ENCODE measurements around the gene CLEC7A. TPM values are rescaled to one million over a fixed set of nuclear protein-coding genes. Genes with fewer than 3 reads are reported as not detected.

The CLEC7A gene
- total and polyA plus RNA-seq, 8 donors, result 0.60 to 8.5 (median 1.1) TPM

DNA sequence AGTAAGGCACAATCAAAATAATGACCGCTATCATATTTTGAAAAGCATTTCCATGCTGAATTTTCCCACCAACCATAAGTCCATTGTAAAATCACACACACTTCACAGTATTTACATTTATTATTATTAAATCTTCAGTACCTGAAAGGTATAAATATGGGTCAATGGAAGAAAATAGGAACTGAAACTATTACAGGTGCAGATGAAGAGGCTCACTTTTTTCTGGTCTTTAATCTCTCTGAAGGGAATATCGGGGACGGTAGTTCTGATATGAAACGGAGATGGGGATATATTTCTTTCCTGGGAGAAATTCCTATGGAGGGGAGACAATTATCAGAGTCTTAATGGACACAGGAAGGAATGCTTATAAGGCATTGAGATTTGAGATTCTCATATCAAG is 59.6 kb downstream of the CLEC7A start:
- ATAC-seq, result no peak
- Histone ChIP-seq H3K4me3 (no peak overlapping the region), H3K27ac (no peak overlapping the region), H3K36me3 (no peaks in the 10 kb centered on the region), H3K27me3 (no peaks in the 10 kb centered on the region), H3K4me1 (peaks cover 0 to 3% (median 0%) of the 10 kb centered on the region in 3 donors), H3K9me3 (no peaks in the 10 kb centered on the region)
- no peak for FAIRE-seq
- intact Hi-C loops (cut with DNase I), result no loop called here
- TF ChIP-seq, protein P1, sequence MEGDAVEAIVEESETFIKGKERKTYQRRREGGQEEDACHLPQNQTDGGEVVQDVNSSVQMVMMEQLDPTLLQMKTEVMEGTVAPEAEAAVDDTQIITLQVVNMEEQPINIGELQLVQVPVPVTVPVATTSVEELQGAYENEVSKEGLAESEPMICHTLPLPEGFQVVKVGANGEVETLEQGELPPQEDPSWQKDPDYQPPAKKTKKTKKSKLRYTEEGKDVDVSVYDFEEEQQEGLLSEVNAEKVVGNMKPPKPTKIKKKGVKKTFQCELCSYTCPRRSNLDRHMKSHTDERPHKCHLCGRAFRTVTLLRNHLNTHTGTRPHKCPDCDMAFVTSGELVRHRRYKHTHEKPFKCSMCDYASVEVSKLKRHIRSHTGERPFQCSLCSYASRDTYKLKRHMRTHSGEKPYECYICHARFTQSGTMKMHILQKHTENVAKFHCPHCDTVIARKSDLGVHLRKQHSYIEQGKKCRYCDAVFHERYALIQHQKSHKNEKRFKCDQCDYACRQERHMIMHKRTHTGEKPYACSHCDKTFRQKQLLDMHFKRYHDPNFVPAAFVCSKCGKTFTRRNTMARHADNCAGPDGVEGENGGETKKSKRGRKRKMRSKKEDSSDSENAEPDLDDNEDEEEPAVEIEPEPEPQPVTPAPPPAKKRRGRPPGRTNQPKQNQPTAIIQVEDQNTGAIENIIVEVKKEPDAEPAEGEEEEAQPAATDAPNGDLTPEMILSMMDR (IDR thresholded peaks at IDR 0.05), result no peak
- no peak for DNase-seq
- WGBS, 2 donors, result 81 to 86% methylated on average over 4 of the region's 4 CpGs

- Histone ChIP-seq H3K36me3 (no peaks in the 10 kb centered on the region), H3K9me3 (no peaks in the 10 kb centered on the region), H3K27ac (no peak overlapping the region), H3K4me3 (no peak overlapping the region), H3K4me1 (peaks cover 0 to 3% (median 0%) of the 10 kb centered on the region in 3 donors), H3K27me3 (no peaks in the 10 kb centered on the region)
- no peak for ATAC-seq
- no peak for DNase-seq
- intact Hi-C loops (cut with DNase I), result no loop called here
- FAIRE-seq, result no peak
- 12 to 14% methylated on average over 3 of the region's 3 CpGs for WGBS, 2 donors
- TF ChIP-seq, protein P1 (IDR thresholded peaks at IDR 0.05), result no peak
Observed at GRCh38 chr12:10069976-10070375, 60.0 kb downstream of the CLEC7A start.

GRCh38 chr12:10069099-10069498 is 60.9 kb downstream of the CLEC7A start:
- H3K4me3 ChIP-seq, result no peak overlapping the region
- TF ChIP-seq, protein P1 (IDR thresholded peaks at IDR 0.05), result no peak
- no peaks in the 10 kb centered on the region for H3K27me3 ChIP-seq
- no peaks in the 10 kb centered on the region for H3K9me3 ChIP-seq
- peaks cover 0 to 3% (median 0%) of the 10 kb centered on the region in 3 donors for H3K4me1 ChIP-seq
- 54 to 63% methylated on average over 4 of the region's 4 CpGs for WGBS, 2 donors
- DNase-seq, result no peak
- ATAC-seq, result peak in 2 of 4 donors; percentile 50 to 54
- no peaks in the 10 kb centered on the region for H3K36me3 ChIP-seq
- H3K27ac ChIP-seq, result peak overlapping the region in 2 of 4 donors; percentile 62 to 66
- intact Hi-C loops (cut with DNase I), result no loop called here
- no peak for FAIRE-seq

DNA sequence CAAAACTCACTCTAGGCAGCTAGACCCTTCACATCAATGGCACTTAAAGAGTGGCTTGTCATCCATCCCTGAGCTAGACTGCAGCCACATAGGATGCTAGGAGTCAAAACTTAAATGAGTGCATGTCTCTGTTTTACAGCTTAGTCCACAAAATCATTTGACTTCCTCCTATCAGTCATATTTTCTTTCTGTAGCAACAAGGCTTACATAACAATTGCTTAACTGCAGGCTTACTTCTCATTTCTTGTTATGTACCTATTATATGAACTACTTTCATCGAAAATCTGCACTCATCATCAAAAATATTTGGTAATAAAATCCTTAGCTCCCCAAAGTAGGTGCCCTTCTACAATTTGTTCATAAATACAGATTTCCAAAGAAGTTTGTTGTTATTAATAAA is 61.4 kb downstream of the CLEC7A start:
- Histone ChIP-seq H3K27me3 (no peaks in the 10 kb centered on the region), H3K27ac (peak overlapping the region in 2 of 4 donors; percentile 62 to 66), H3K9me3 (no peaks in the 10 kb centered on the region), H3K4me3 (no peak overlapping the region), H3K4me1 (peaks cover 0 to 3% (median 0%) of the 10 kb centered on the region in 3 donors), H3K36me3 (no peaks in the 10 kb centered on the region)
- 40 to 56% methylated on average over 1 of the region's 1 CpG for WGBS, 2 donors
- FAIRE-seq, result no peak
- DNase-seq, result no peak
- ATAC-seq, result peak in 2 of 4 donors; percentile 67 to 68
- TF ChIP-seq, protein P1 (IDR thresholded peaks at IDR 0.05), result no peak
- intact Hi-C loops (cut with DNase I), result no loop called here

- FAIRE-seq (no peak), ATAC-seq (peak in 3 of 4 donors; percentile 53 to 72 (median 72)), DNase-seq (no peak)
- TF ChIP-seq, protein P1 (IDR thresholded peaks at IDR 0.05), result no peak
- Histone ChIP-seq H3K27me3 (no peaks in the 10 kb centered on the region), H3K36me3 (no peaks in the 10 kb centered on the region), H3K9me3 (no peaks in the 10 kb centered on the region), H3K4me3 (no peak overlapping the region), H3K27ac (peak overlapping the region in 2 of 4 donors; percentile 62 to 66), H3K4me1 (peaks cover 0 to 3% (median 0%) of the 10 kb centered on the region in 3 donors)
- 15% methylated on average over 3 of the region's 3 CpGs for WGBS, 2 donors
- intact Hi-C loops (cut with DNase I), result no loop called here
Observed at GRCh38 chr12:10067942-10068341, 62.1 kb downstream of the CLEC7A start.

All from pancreas (tissue), 10 donors.